Nephron progenitor cell (in vitro differentiated cells): ENCODE measurements around the gene ARHGAP25.

Experiments used
- DNase-seq: peaks from one replicate; pipeline ENCODE4 v3.0.0; 2021
- H3K27ac Mint-ChIP-seq: 2 replicates; pipeline ENCODE4 v1.8.0; 2021; ENCODE audit warnings: mild to moderate bottlenecking, moderate library complexity, mixed read lengths
- H3K27me3 Mint-ChIP-seq: 2 replicates; pipeline ENCODE4 v1.8.0; 2021; ENCODE audit warnings: mild to moderate bottlenecking, low read depth, mixed read lengths; ENCODE audit not compliant: poor library complexity
- H3K36me3 Mint-ChIP-seq: 2 replicates; pipeline ENCODE4 v1.8.0; 2021; ENCODE audit warnings: low read depth, mixed read lengths
- H3K4me1 Mint-ChIP-seq: 2 replicates; pipeline ENCODE4 v1.8.0; 2021; ENCODE audit warnings: mixed read lengths
- H3K4me3 Mint-ChIP-seq: 2 replicates; pipeline ENCODE4 v1.8.0; 2021; ENCODE audit warnings: mild to moderate bottlenecking, moderate library complexity, mixed read lengths
- H3K9me3 Mint-ChIP-seq: 2 replicates; pipeline ENCODE4 v1.8.0; 2021; ENCODE audit warnings: mild to moderate bottlenecking, moderate library complexity, mixed read lengths
- CTCF ChIP-seq: fragments of 200-600 bp; sonication (generic); IDR thresholded peaks from 2 replicates; pipeline ENCODE4 v1.5.0; 2021; ENCODE audit warnings: antibody characterized with exemption

Gene ARHGAP25

GRCh38 chr2:68850524-68850923 is 115.9 kb downstream of the ARHGAP25 start:
- H3K9me3 Mint-ChIP-seq, result no peaks in the 10 kb centered on the region
- H3K27ac Mint-ChIP-seq, result no peak overlapping the region
- no peak for TF ChIP-seq CTCF
- DNase-seq, result no peak
- peaks cover 4% of the 10 kb centered on the region for H3K4me1 Mint-ChIP-seq
- H3K4me3 Mint-ChIP-seq, result no peak overlapping the region
- H3K36me3 Mint-ChIP-seq, result no peaks in the 10 kb centered on the region
- H3K27me3 Mint-ChIP-seq, result peaks cover 12% of the 10 kb centered on the region

- H3K9me3 Mint-ChIP-seq, result no peaks in the 10 kb centered on the region
- H3K36me3 Mint-ChIP-seq, result no peaks in the 10 kb centered on the region
- no peak for TF ChIP-seq CTCF
- peaks cover 15% of the 10 kb centered on the region for H3K27me3 Mint-ChIP-seq
- no peak for DNase-seq
- H3K27ac Mint-ChIP-seq, result no peak overlapping the region
- H3K4me1 Mint-ChIP-seq, result peaks cover 4% of the 10 kb centered on the region
- H3K4me3 Mint-ChIP-seq, result no peak overlapping the region
These were observed 118.4 kb downstream of the ARHGAP25 start for GRCh38 chr2:68853035-68853434.

DNA sequence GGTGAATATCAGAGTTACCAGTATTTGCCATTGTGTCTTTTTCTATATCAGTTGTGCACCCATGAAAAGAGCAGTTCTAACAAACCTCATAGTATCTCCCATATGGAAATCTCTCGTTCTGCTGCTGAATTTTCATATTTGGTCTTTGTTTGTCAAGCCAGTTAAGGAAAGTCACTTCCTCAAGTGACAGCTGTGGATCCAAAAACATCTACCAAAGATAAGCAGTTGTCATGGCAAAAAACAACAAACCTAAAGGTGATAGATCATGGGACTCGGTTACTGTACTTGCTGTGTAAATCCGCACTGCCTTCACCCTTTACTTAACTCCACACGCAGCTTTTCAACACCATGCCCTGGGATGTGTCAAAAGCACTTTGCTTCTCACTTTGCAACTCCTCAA is 119.3 kb downstream of the ARHGAP25 start:
- DNase-seq, result no peak
- H3K4me1 Mint-ChIP-seq, result peaks cover 4% of the 10 kb centered on the region
- peaks cover 15% of the 10 kb centered on the region for H3K27me3 Mint-ChIP-seq
- no peaks in the 10 kb centered on the region for H3K9me3 Mint-ChIP-seq
- H3K36me3 Mint-ChIP-seq, result no peaks in the 10 kb centered on the region
- TF ChIP-seq CTCF, result no peak
- no peak overlapping the region for H3K27ac Mint-ChIP-seq
- H3K4me3 Mint-ChIP-seq, result no peak overlapping the region

GRCh38 chr2:68854476-68854875 is 119.9 kb downstream of the ARHGAP25 start:
- Mint-ChIP-seq H3K4me3 (no peak overlapping the region), H3K27me3 (peaks cover 15% of the 10 kb centered on the region), H3K27ac (no peak overlapping the region), H3K4me1 (peaks cover 4% of the 10 kb centered on the region), H3K36me3 (no peaks in the 10 kb centered on the region), H3K9me3 (no peaks in the 10 kb centered on the region)
- TF ChIP-seq CTCF, result no peak
- no peak for DNase-seq

- H3K4me1 Mint-ChIP-seq, result peaks cover 4% of the 10 kb centered on the region
These were observed 120.9 kb downstream of the ARHGAP25 start for GRCh38 chr2:68855550-68855949.

More at GRCh38 chr2:68855550-68855949, 120.9 kb downstream of the ARHGAP25 start:
- Mint-ChIP-seq H3K4me3 (no peak overlapping the region), H3K9me3 (no peaks in the 10 kb centered on the region), H3K36me3 (no peaks in the 10 kb centered on the region), H3K27me3 (peaks cover 10% of the 10 kb centered on the region), H3K27ac (no peak overlapping the region)
- no peak for DNase-seq
- no peak for TF ChIP-seq CTCF
